SHP77 treated with DMSO at 0.1 percent for 48 hours (cell line): ENCODE data around the gene C9orf40.

ENCODE experiments used
- DNase-seq: peaks from one replicate; lab custom pipeline; 2025; lab: John Stamatoyannopoulos, UW

Gene C9orf40

GRCh38 chr9:74952201-74953151 lies at the start of gene C9orf40:
Gene C9orf40 (minus strand): TSS chr9:74952912. CDS start chr9:74952611, 301 bp downstream.
- DNase-seq, result peak; percentile 42

GRCh38 chr9:75001719-75002421 lies 49.2 kb upstream of the C9orf40 start:
- no peak for DNase-seq

- no peak for DNase-seq
These were observed 48.1 kb upstream of the C9orf40 start for GRCh38 chr9:75000835-75001234.

GRCh38 chr9:74985041-74985440 lies 32.3 kb upstream of the C9orf40 start:
- DNase-seq, result no peak

- no peak for DNase-seq
These were observed 31.0 kb upstream of the C9orf40 start for GRCh38 chr9:74983709-74984108.

- DNase-seq, result no peak
These were observed 27.1 kb upstream of the C9orf40 start for GRCh38 chr9:74979844-74980243.

- DNase-seq, result no peak
These were observed 24.6 kb upstream of the C9orf40 start for GRCh38 chr9:74977287-74977686.

- no peak for DNase-seq
These were observed 22.8 kb upstream of the C9orf40 start for GRCh38 chr9:74975538-74975937.

- no peak for DNase-seq
These were observed 21.8 kb upstream of the C9orf40 start for GRCh38 chr9:74974558-74974957.

GRCh38 chr9:74973714-74974113 lies 21.0 kb upstream of the C9orf40 start:
- no peak for DNase-seq

- DNase-seq, result no peak
These were observed 10.3 kb upstream of the C9orf40 start for GRCh38 chr9:74963056-74963455.

- DNase-seq, result no peak
These were observed 8.8 kb upstream of the C9orf40 start for GRCh38 chr9:74961496-74961895.

- no peak for DNase-seq
These were observed 7.8 kb upstream of the C9orf40 start for GRCh38 chr9:74960561-74960960.

GRCh38 chr9:74958587-74958986 lies 5.9 kb upstream of the C9orf40 start:
- no peak for DNase-seq

GRCh38 chr9:74953235-74953751 lies 581 bp upstream of the C9orf40 start:
- no peak for DNase-seq

GRCh38 chr9:74951725-74952151 lies 974 bp downstream of the C9orf40 start:
- DNase-seq, result no peak

GRCh38 chr9:74951107-74951720 lies 1.5 kb downstream of the C9orf40 start:
- DNase-seq, result no peak

- no peak for DNase-seq
These were observed 2.6 kb downstream of the C9orf40 start for GRCh38 chr9:74949859-74950855.

- no peak for DNase-seq
These were observed 3.8 kb downstream of the C9orf40 start for GRCh38 chr9:74948937-74949336.

GRCh38 chr9:74946686-74947085 lies 6.0 kb downstream of the C9orf40 start:
- DNase-seq, result no peak

GRCh38 chr9:74942801-74943200 lies 9.9 kb downstream of the C9orf40 start:
- no peak for DNase-seq
